Suprapubic skin (tissue), 4 donors: ENCODE measurements around the gene SDS. TPM values are rescaled to one million over a fixed set of nuclear protein-coding genes. Genes with fewer than 3 reads are reported as not detected.

Source experiments
- DNase-seq, 2 donors: peaks; one replicate each; pipeline ENCODE4 v3.0.0-alpha.2; 2019; ENCODE audit warnings: low spot score in 2 of 2
- H3K27ac ChIP-seq: fragments of 200-600 bp; sonication (generic); one replicate; pipeline ENCODE4 v1.5.1; 2019
- H3K27me3 ChIP-seq: fragments of 200-600 bp; sonication (generic); one replicate; pipeline ENCODE4 v1.5.1; 2019
- H3K36me3 ChIP-seq: fragments of 200-600 bp; sonication (generic); one replicate; pipeline ENCODE4 v1.5.1; 2019
- H3K4me1 ChIP-seq: fragments of 200-600 bp; sonication (generic); one replicate; pipeline ENCODE4 v1.5.1; 2019
- H3K4me3 ChIP-seq: fragments of 200-600 bp; sonication (generic); one replicate; pipeline ENCODE4 v1.5.1; 2019; ENCODE audit warnings: mild to moderate bottlenecking
- H3K9me3 ChIP-seq: fragments of 200-600 bp; sonication (generic); one replicate; pipeline ENCODE4 v1.5.1; 2019
- CTCF ChIP-seq, 2 donors: fragments of 200-600 bp in 1 of 2; fragments of 450-650 bp in 1 of 2; sonication (generic) in 1 of 2; IDR thresholded peaks; one replicate each; pipeline ENCODE4 v1.5.1; 2016 to 2019; ENCODE audit warnings: antibody characterized with exemption in 2 of 2, mild to moderate bottlenecking in 1 of 2, moderate library complexity in 1 of 2
- EP300 ChIP-seq: sonication (generic); formaldehyde crosslinking; IDR thresholded peaks from one replicate; pipeline ENCODE4 v1.6.1; 2017; ENCODE audit warnings: antibody characterized with exemption
- POLR2A ChIP-seq, 2 donors: fragments of 450-650 bp; IDR thresholded peaks; one replicate each; pipeline ENCODE4 v1.6.1; 2017; ENCODE audit warnings: antibody characterized with exemption in 2 of 2, mild to moderate bottlenecking in 2 of 2, moderate library complexity in 2 of 2
- POLR2AphosphoS5 ChIP-seq, 3 donors: sonication (generic); formaldehyde crosslinking; IDR thresholded peaks; one replicate each; pipeline ENCODE4 v1.6.1; 2017; ENCODE audit warnings: antibody characterized with exemption in 3 of 3
- WGBS: methylation state at CpG from one replicate; pipeline ENCODE4 v1.1.5; 2018; 5-methylcytosine and 5-hydroxymethylcytosine counted together
- total RNA-seq, 4 donors: library from RNA; depleted of rRNA; stranded (reverse); fragments of >200 nt; gene quantifications; one replicate each; pipeline ENCODE4 v1.1.0, GENCODE V29; 2016

SDS gene
- total RNA-seq, 4 donors from 2014 or later: 2.7 TPM; not detected in 3

GRCh38 chr12:113436586-113436985 is 32.9 kb upstream of the SDS start:
- H3K27ac ChIP-seq: no peak overlapping the region
- H3K27me3 ChIP-seq: peaks cover 24% of the 10 kb centered on the region
- H3K9me3 ChIP-seq: no peaks in the 10 kb centered on the region
- no peak for TF ChIP-seq CTCF (IDR thresholded peaks at IDR 0.05)
- no peak for TF ChIP-seq EP300
- no peak for TF ChIP-seq POLR2AphosphoS5 (IDR thresholded peaks at IDR 0.05)
- TF ChIP-seq POLR2A (IDR thresholded peaks at IDR 0.05): no peak
- no peak overlapping the region for H3K4me3 ChIP-seq
- no peaks in the 10 kb centered on the region for H3K36me3 ChIP-seq
- no CpG with 5 or more reads among the region's 6 CpGs for WGBS
- H3K4me1 ChIP-seq: no peaks in the 10 kb centered on the region
- no peak for DNase-seq

- Histone ChIP-seq H3K36me3 (no peaks in the 10 kb centered on the region), H3K4me1 (no peaks in the 10 kb centered on the region), H3K27me3 (peaks cover 14% of the 10 kb centered on the region), H3K27ac (no peak overlapping the region), H3K4me3 (no peak overlapping the region), H3K9me3 (no peaks in the 10 kb centered on the region)
- WGBS: 85% methylated on average over 5 of the region's 5 CpGs
- TF ChIP-seq EP300: no peak
- no peak for TF ChIP-seq POLR2A (IDR thresholded peaks at IDR 0.05)
- no peak for TF ChIP-seq POLR2AphosphoS5 (IDR thresholded peaks at IDR 0.05)
- no peak for TF ChIP-seq CTCF (IDR thresholded peaks at IDR 0.05)
- no peak for DNase-seq
Measured at GRCh38 chr12:113435367-113435766, 31.7 kb upstream of the SDS start.

- Histone ChIP-seq H3K4me1 (no peaks in the 10 kb centered on the region), H3K4me3 (no peak overlapping the region), H3K36me3 (no peaks in the 10 kb centered on the region), H3K27ac (no peak overlapping the region), H3K9me3 (no peaks in the 10 kb centered on the region), H3K27me3 (peaks cover 8% of the 10 kb centered on the region)
- no peak for DNase-seq
- TF ChIP-seq EP300 (no peak), CTCF (IDR thresholded peaks at IDR 0.05) (no peak), POLR2A (IDR thresholded peaks at IDR 0.05) (no peak), POLR2AphosphoS5 (IDR thresholded peaks at IDR 0.05) (no peak)
Measured at GRCh38 chr12:113432986-113433385, 29.3 kb upstream of the SDS start.

- H3K9me3 ChIP-seq: no peaks in the 10 kb centered on the region
- DNase-seq: no peak
- WGBS: 82% methylated on average over 1 of the region's 1 CpG
- H3K27ac ChIP-seq: no peak overlapping the region
- H3K4me1 ChIP-seq: no peaks in the 10 kb centered on the region
- peaks cover 19% of the 10 kb centered on the region for H3K27me3 ChIP-seq
- no peaks in the 10 kb centered on the region for H3K36me3 ChIP-seq
- no peak for TF ChIP-seq EP300
- no peak for TF ChIP-seq CTCF (IDR thresholded peaks at IDR 0.05)
- no peak for TF ChIP-seq POLR2A (IDR thresholded peaks at IDR 0.05)
- TF ChIP-seq POLR2AphosphoS5 (IDR thresholded peaks at IDR 0.05): no peak
- H3K4me3 ChIP-seq: no peak overlapping the region
Measured at GRCh38 chr12:113428482-113428881, 24.8 kb upstream of the SDS start.

GRCh38 chr12:113427882-113428281 is 24.2 kb upstream of the SDS start:
- Histone ChIP-seq H3K9me3 (no peaks in the 10 kb centered on the region), H3K4me3 (no peak overlapping the region), H3K27ac (no peak overlapping the region), H3K4me1 (peaks cover under 1% of the 10 kb centered on the region), H3K27me3 (peaks cover 19% of the 10 kb centered on the region), H3K36me3 (no peaks in the 10 kb centered on the region)
- TF ChIP-seq CTCF (IDR thresholded peaks at IDR 0.05) (no peak), POLR2A (IDR thresholded peaks at IDR 0.05) (no peak), EP300 (no peak), POLR2AphosphoS5 (IDR thresholded peaks at IDR 0.05) (no peak)
- WGBS: 60% methylated on average over 9 of the region's 9 CpGs
- DNase-seq: no peak
